ENCODE results near the gene CENPU.
"Not testable (repeated sequence)": the region's sequence is repeated elsewhere in the genome, so short reads cannot be mapped to it uniquely, and the experiment has no call there.

CENPU gene

GRCh38 chr4:184751585-184751956, 17.7 kb upstream of the CENPU start:
- DNase-seq (ENCODE audit: low read depth) = no peak

DNA sequence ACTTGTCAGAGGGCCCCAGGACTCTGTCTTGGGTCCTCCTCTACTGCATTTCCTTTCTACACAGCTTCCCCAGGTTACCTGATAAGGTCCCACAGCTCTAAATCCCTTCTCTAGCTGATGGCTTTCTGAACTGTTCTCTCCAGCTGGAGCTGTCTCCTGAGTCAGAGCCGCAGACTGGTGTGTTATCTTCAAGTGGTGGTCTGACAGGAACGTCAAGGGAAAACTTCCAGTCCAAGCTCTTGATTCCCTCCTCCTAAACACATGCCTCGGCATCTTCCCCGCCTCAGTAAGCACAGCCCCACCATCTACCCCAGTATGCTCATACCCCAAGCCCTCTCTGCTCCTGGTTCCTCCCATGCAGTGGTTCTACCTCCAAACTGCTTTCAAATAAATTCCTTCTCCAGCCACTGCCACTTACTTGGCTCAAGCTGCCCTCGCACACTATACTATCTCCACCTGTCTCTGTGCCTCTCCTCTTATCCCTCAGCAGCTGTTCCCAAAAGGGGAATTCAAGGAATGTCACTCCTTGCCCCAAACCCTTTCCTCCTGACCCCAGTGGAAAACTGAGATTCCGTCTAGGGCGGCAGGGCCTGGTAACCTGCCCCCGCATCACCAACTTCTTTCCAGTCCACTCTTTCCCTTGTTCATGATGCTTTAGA, 17.2 kb upstream of the CENPU start:
- no peak for DNase-seq (ENCODE audit: low read depth)

DNA sequence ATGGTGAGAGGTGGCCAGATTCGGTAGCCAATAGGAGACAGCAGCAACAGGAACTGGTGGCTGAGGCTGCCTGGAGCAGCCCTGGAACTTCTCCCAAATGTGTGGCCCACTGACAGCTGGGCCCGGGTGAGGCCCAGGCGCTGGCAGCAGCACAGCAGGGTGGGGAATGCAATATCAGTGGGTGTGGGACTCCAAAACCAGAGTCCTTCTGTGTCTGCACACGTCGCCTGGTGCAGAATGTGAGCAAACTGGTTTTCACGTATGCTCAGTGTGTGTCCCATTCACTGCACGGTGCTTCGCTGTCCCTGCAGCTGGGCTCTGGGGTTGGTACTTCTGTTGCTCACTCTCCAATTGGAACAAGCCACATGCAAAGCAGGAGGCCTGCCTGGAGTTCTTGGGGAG, 14.4 kb upstream of the CENPU start:
- DNase-seq (ENCODE audit: low read depth) = no peak

- DNase-seq (ENCODE audit: low read depth) = no peak
Observed at GRCh38 chr4:184747034-184747830, 13.3 kb upstream of the CENPU start.

- peak; percentile 96 for DNase-seq (ENCODE audit: low read depth)
Observed at GRCh38 chr4:184745831-184746795, 12.2 kb upstream of the CENPU start.

GRCh38 chr4:184744236-184744635, 10.3 kb upstream of the CENPU start:
- no peak for DNase-seq (ENCODE audit: low read depth)

DNA sequence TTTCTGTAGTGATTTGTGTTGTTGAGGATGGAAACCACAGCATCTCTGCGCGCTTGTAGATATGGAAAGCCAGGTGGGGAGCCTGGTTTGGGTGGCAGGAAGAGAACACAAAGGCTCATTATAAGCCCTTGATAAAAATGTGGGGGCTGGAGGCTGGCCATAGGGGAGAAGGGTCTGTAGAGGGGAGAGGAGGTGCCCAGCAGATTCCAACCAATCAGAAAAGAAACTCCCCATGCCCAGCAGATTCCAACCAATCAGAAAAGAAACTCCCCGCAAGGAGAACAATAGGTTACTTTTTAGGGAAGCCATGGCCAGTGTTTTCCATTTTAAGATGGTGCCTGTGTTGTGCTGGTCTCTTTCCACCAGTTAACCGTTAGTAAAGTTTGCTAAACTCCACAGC, 9.8 kb upstream of the CENPU start:
- DNase-seq (ENCODE audit: low read depth) = no peak

GRCh38 chr4:184741651-184742050, 7.8 kb upstream of the CENPU start:
- not testable (repeated sequence) for DNase-seq (ENCODE audit: low read depth)

DNA sequence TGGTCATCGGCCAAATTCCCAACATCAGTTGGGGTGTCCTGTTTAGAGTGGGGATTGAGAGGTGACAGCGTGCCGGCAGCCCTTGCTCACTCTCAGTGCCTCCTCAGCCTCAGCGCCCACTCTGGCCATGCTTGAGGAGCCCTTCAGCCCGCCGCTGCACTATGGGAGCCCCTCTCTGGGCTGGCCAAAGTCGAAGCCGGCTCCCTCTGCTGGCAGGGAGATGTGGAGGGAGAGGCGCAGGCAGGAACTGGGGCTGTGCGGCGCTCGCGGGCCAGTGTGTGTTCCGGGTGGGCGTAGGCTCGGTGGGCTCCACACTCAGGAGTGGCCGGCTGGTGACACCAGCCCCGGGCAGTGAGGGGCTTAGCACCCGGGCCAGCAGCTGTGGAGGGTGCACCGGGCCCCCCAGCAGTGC, 7.1 kb upstream of the CENPU start:
- no peak for DNase-seq (ENCODE audit: low read depth)

DNA sequence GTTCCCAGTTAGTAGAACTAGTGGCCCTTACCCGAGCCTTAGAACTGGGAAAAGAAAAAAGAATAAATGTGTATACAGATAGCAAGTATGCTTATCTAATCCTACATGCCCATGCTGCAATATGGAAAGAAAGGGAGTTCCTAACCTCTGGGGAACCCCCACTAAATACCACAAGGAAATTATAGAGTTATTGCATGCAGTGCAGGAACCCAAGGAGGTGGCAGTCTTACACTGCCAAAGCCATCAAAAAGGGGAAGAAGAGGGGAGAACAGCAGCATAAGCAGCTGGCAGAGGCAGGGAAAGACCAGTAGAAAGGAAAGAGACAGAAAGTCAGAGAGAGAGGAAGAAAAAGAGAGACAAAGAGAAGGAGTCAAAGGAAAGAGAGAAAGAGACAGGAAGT, 5.7 kb upstream of the CENPU start:
- not testable (repeated sequence) for DNase-seq (ENCODE audit: low read depth)

GRCh38 chr4:184734758-184735157, 862 bp upstream of the CENPU start:
- no peak for DNase-seq (ENCODE audit: low read depth)

DNA sequence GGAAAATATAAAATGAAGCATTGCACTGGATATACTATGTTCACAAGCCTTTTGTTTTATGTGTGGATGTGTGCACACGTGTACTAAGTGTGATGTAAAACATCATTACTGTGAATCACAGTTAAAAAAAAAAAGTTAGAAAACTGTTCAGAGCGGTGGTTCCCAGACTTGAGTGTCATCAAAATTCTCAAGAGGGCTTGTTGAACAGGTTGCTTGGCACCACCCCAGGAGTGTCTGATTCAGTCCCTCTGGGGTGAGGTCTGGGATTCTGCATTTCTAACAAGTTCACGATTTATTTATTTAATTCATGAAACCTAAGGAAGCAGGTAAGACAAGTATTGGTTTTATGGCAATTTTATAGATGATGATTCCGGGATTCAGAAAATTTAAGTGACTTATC, 1.8 kb downstream of the CENPU start:
- DNase-seq (ENCODE audit: low read depth) = no peak

DNA sequence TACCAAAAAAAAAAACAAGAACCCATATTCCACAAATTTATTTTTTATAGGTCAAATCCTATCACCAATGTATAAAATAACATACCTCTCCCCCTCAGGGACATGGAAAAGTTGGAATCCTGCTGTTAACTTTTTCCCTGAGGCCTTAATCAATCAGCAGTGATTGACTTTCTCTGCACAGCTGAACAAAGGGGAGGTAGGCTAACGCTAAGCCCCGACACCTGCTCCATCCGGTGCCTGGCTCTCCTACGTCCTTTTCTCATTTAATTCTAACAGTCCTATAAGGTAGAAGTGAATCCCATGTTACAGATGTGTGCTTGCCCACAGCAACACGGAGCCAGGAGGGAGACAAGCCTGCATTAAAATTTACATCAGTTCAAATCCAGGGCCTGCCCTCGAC, 2.8 kb downstream of the CENPU start:
- DNase-seq (ENCODE audit: low read depth) = no peak

GRCh38 chr4:184729946-184730345, 4.0 kb downstream of the CENPU start:
- DNase-seq (ENCODE audit: low read depth) = no peak

- no peak for DNase-seq (ENCODE audit: low read depth)
Observed at GRCh38 chr4:184728858-184729257, 5.0 kb downstream of the CENPU start.

GRCh38 chr4:184727430-184727829, 6.5 kb downstream of the CENPU start:
- no peak for DNase-seq (ENCODE audit: low read depth)

GRCh38 chr4:184722798-184723197, 11.1 kb downstream of the CENPU start:
- DNase-seq (ENCODE audit: low read depth) = no peak

DNA sequence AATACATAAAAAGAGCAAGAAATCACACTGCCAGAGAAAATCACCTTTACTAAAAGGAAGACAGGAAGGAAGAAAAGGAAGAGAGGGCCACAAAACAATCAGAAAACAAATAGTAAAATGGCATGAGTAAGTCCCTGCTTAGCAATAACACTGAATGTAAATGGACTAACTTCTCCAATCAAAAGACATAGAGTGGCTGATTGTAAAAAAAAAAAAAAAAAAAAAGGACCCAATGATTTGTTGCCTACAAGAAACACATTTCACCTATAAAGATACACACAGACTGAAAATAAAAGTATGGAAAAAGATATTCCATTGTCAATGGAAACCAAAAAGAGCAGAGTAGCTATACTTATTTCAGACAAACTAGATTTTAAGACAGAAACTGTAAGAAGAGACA, 12.6 kb downstream of the CENPU start:
- DNase-seq (ENCODE audit: low read depth) = no peak

DNA sequence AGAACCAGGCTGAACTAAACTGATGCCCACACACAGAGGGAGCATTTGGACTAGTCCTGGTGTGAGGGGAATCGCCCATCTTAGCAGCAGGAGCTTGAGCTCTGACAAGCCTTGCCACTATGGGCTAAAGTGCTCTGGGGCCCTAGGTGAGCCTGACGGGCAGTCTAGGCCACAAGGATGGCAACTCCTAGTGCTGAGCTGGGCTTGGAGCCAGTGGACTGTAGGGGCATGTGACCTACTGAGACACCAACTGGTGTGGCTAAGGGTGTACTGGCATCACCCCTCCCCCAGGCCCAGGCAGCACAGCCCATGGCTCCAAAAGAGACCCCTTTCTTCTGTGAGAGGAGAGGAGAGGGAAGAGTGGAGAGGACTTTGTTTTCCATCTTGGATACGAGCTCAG, 14.5 kb downstream of the CENPU start:
- no peak for DNase-seq (ENCODE audit: low read depth)

DNA sequence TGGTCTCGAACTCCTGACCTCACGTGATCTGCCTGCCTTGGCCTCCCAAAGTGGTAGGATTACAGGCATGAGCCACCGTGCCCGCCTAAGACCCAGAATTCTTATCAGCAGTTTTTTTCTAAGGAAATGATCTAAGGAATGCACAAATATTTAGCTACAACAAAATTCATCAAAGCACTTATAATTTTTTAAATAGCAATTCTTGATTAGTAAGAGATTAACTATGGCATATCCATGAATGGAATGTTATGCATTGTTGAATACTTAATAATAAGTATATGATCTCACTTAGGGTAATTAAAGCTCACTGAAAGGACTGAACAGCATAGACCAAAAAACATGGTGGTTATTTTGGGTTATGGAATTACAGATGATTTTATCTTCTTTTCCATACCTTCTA, 18.4 kb downstream of the CENPU start:
- DNase-seq (ENCODE audit: low read depth) = no peak

GRCh38 chr4:184713887-184714286, 20.0 kb downstream of the CENPU start:
- no peak for DNase-seq (ENCODE audit: low read depth)

- no peak for DNase-seq (ENCODE audit: low read depth)
Observed at GRCh38 chr4:184712322-184712721, 21.6 kb downstream of the CENPU start.

- DNase-seq (ENCODE audit: low read depth) = no peak
Observed at GRCh38 chr4:184706453-184706852, 27.4 kb downstream of the CENPU start.

Data from fibroblast of gingiva (primary cell).